K562 (cell line): ENCODE data around the gene PIK3R6. TPM values are rescaled to one million over a fixed set of nuclear protein-coding genes. Genes with fewer than 3 reads are reported as not detected.

Experiments used
- ATAC-seq: fragments of 200-7000 bp; cut with Tn5 transposase; 3 replicates; pipeline ENCODE4 v1.9.1; 2020; ENCODE audit warnings: moderate library complexity
- BruUV-seq: library from RNA; stranded (reverse); fragments of 400-500 nt; replicated peaks from 2 replicates; lab custom pipeline; 2021; lab: Mats Ljungman, UMichigan
- CTCF ChIA-PET: fragments of 300-600 bp; formaldehyde crosslinking; extraction: SDS; loops from one replicate; lab custom pipeline; 2021; ENCODE audit warnings: low intra/inter-chr PET ratio; lab: Yijun Ruan, JAX
- POLR2A ChIA-PET: fragments of 300-600, 350-650 bp; sonication (Branson Sonifier 250); formaldehyde crosslinking; extraction: SDS; loops from one replicate; lab custom pipeline; 2021; ENCODE audit warnings: antibody characterized with exemption, inconsistent platforms; lab: Yijun Ruan, JAX
- DNase-seq, 4 experiments: peaks; one replicate each; pipeline versions ENCODE4 v3.0.0 to v3.0.0-alpha.2; 2011 to 2018; ENCODE audit warnings: low spot score in 3 of 4, mixed read lengths in 3 of 4; ENCODE audit errors: extremely low read depth in 1 of 4
- FAIRE-seq: peaks from 2 replicates; lab custom pipeline; 2011; peaks lifted over from hg19 to GRCh38; lab: Jason Lieb, UNC
- H2AFZ ChIP-seq: 2 replicates; pipeline ENCODE4 v1.6.0; 2011; ENCODE audit warnings: low read depth, low read length, control low read depth, inconsistent platforms
- H3K27ac ChIP-seq: fragments of 200-600 bp; 3 replicates; pipeline ENCODE4 v1.8.0; 2011; ENCODE audit warnings: low read depth, mild to moderate bottlenecking, control low read depth, inconsistent platforms, low read length, moderate library complexity, mixed read lengths; ENCODE audit errors: extremely low read depth
- H3K27me3 ChIP-seq, 2 experiments: fragments of 300-600 bp in 1 of 2; 2 replicates in 1 of 2; 3 replicates in 1 of 2; pipeline versions ENCODE4 v1.6.0 to v1.8.0; 2011; ENCODE audit warnings: inconsistent platforms in 2 of 2, low read length in 2 of 2, mild to moderate bottlenecking in 1 of 2, mixed read lengths in 1 of 2, moderate library complexity in 1 of 2; ENCODE audit not compliant: control insufficient read depth in 2 of 2, insufficient read depth in 2 of 2
- H3K36me3 ChIP-seq: fragments of 300-600 bp; 3 replicates; pipeline ENCODE4 v1.8.0; 2011; ENCODE audit warnings: mild to moderate bottlenecking, low read length, inconsistent platforms; ENCODE audit not compliant: control insufficient read depth, insufficient read depth
- H3K4me1 ChIP-seq, 2 experiments: fragments of 200-600 bp in 1 of 2; replicated peaks in 1 of 2; 2 replicates in 1 of 2; 3 replicates in 1 of 2; pipeline versions ENCODE4 v1.5.1 to v1.8.0; 2011; ENCODE audit warnings: inconsistent platforms in 2 of 2, low read length in 2 of 2, mild to moderate bottlenecking in 1 of 2, mixed read lengths in 1 of 2, moderate library complexity in 1 of 2; ENCODE audit not compliant: control insufficient read depth in 2 of 2, insufficient read depth in 2 of 2
- H3K4me2 ChIP-seq: 2 replicates; pipeline ENCODE4 v1.6.1; 2011; ENCODE audit warnings: low read length, control low read depth, inconsistent platforms, mixed read lengths; ENCODE audit not compliant: insufficient read depth
- H3K4me3 ChIP-seq: fragments of 200-600 bp; sonication (generic), shearing (Covaris generic); 2 replicates; pipeline ENCODE4 v1.5.1; 2016; ENCODE audit warnings: control low read depth, inconsistent platforms
- H3K79me2 ChIP-seq: fragments of 200-600 bp; 3 replicates; pipeline ENCODE4 v1.8.0; 2011; ENCODE audit warnings: low read length, inconsistent platforms; ENCODE audit not compliant: control insufficient read depth, insufficient read depth
- H3K9ac ChIP-seq, 2 experiments: 2 replicates each; pipeline versions ENCODE4 v1.6.0 to v1.6.1; 2011; ENCODE audit warnings: low read depth in 2 of 2, low read length in 2 of 2, control low read depth in 1 of 2, inconsistent platforms in 1 of 2, mild to moderate bottlenecking in 1 of 2, mixed read lengths in 1 of 2; ENCODE audit not compliant: insufficient read depth in 1 of 2
- H3K9me1 ChIP-seq: one replicate; pipeline ENCODE4 v1.6.0; 2011; ENCODE audit warnings: inconsistent platforms, mild to moderate bottlenecking, low read length, moderate library complexity; ENCODE audit not compliant: control insufficient read depth, insufficient read depth
- H3K9me3 ChIP-seq: replicated peaks from 2 replicates; pipeline ENCODE4 v1.5.1; 2011; ENCODE audit warnings: low read depth, low read length, inconsistent platforms; ENCODE audit not compliant: control insufficient read depth, insufficient read depth
- H4K20me1 ChIP-seq: replicated peaks from 2 replicates; pipeline ENCODE4 v1.6.1; 2011; ENCODE audit warnings: low read length, inconsistent platforms, mixed read lengths; ENCODE audit not compliant: control insufficient read depth, insufficient read depth
- CBX8 ChIP-seq: fragments of 200-600 bp; sonication (generic); IDR thresholded peaks from 2 replicates; pipeline ENCODE4 v1.6.1; 2012; ENCODE audit warnings: borderline replicate concordance, mixed run types, low read depth, mild to moderate bottlenecking, moderate library complexity, mixed read lengths, low read length, control low read depth, inconsistent platforms; ENCODE audit not compliant: poor library complexity, severe bottlenecking; ENCODE audit errors: extremely low read depth
- TGIF2 ChIP-seq: sonication (generic); formaldehyde crosslinking; IDR thresholded peaks from 2 replicates; pipeline ENCODE4 v1.8.1; 2022; ENCODE audit warnings: mild to moderate bottlenecking, missing genetic modification reagents, moderate library complexity
- WGBS: fragments of 100-300 bp; shearing (Covaris generic); methylation state at CpG from one replicate; pipeline ENCODE4 v1.1.6; 2016; ENCODE audit warnings: low coverage, mixed read lengths; ENCODE audit not compliant: insufficient coverage; ENCODE audit errors: missing lambda C conversion rate; 5-methylcytosine and 5-hydroxymethylcytosine counted together
- in situ Hi-C: fragments of 300-500 bp; cut with MboI; formaldehyde crosslinking; loops from 4 replicates; pipeline ENCODE4 v1.15.0; 2018; ENCODE audit warnings: inconsistent platforms, mixed read lengths
- intact Hi-C: fragments of 100-400 bp; cut with micrococcal nuclease; formaldehyde crosslinking; loops from 2 replicates; pipeline ENCODE4 v1.14.2; 2022
- polyA plus RNA-seq, 8 experiments: library from polyadenylated mRNA; depleted of rRNA in 4 of 8; stranded (reverse) in 5 of 8; unstranded in 3 of 8; fragments of >200 nt; fragmentation: Nextera tagmentation in 2 of 8; fragmentation: Illumina TruSeq in 1 of 8; extraction: Ambion mirVana in 2 of 8; extraction: Trizol in 1 of 8; gene quantifications; 2 replicates each; pipeline versions ENCODE4 v1.2.1 to v1.2.3, GENCODE V29; 2011 to 2014; ENCODE audit warnings: inconsistent platforms in 1 of 8, missing spikeins in 1 of 8
- total RNA-seq, 7 experiments: library from RNA; depleted of rRNA in 6 of 7; stranded (reverse); fragments of >200 nt in 6 of 7; fragmentation: Illumina TruSeq in 2 of 7; extraction: Trizol in 2 of 7; gene quantifications; 2 replicates each; pipeline versions ENCODE4 v1.2.1 to v1.2.3, GENCODE V29; 2011 to 2021; ENCODE audit warnings: low replicate concordance in 1 of 7

PIK3R6 gene
- total and polyA plus RNA-seq, 9 of the 15 experiments (the other 6 are each of a cell fraction or from before 2014, with no cell fraction given) = 0.04 TPM; not detected in 8

DNA sequence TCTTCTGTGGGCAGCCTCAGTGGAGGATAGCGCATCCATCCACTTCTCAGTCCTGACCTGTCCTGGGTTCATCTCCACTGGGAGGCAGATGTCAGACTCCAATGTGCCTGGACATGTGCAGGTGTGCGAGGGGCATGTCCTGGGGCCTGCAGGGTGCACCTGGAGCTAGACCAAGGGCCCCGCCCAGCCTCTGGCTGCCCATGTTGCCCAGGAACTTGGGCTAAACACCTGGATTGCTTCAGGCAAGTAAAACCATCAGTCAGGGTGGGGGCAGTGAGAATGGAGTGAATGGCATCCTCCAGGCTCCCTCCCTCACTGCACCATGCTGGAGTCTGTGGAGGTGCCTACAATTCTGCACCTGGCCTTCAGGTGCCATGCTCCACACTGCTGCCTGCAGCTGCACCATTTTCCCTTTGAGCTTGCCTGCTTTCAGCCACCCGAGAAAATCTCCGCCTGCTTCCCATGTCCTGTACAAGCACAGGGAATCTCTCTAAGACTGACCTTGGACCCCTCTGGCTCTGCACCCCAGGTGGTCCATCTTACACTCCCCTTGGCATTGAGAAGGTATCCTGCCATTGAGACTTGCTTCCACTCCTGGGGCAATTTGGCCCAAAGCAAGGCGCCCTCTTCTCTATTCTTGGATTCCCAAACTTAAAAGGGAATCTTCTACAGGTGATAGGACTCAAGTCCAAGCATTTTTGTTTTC is 66.2 kb downstream of the PIK3R6 start:
- Histone ChIP-seq H4K20me1 (no peaks in the 10 kb centered on the region; the same call in 1 of the 2 replicates), H3K79me2 (no peaks in the 10 kb centered on the region), H3K9me1 (no peaks in the 10 kb centered on the region), H3K27ac (no peak overlapping the region), H2AFZ (no peak overlapping the region), H3K9me3 (no peaks in the 10 kb centered on the region), H3K27me3 (peaks cover 0 to 40% of the 10 kb centered on the region in 2 experiments; a peak in 4 of 5 replicates), H3K9ac (no peak overlapping the region), H3K36me3 (no peaks in the 10 kb centered on the region), H3K4me3 (no peak overlapping the region), H3K4me2 (no peak overlapping the region), H3K4me1 (peaks cover 0 to 8% of the 10 kb centered on the region in 2 experiments; a peak in 2 of 5 replicates)
- CTCF ChIA-PET = interaction anchor here (0.5 kb wide), 1 partner anchor 101 kb away, joined by 4 read pairs; no protein-coding TSS in a partner anchor
- intact Hi-C loops (no loop called here), in situ Hi-C loops (no loop called here)
- ATAC-seq (no peak), FAIRE-seq (no peak), DNase-seq (no peak)
- POLR2A ChIA-PET = interaction anchor here (0.8 kb wide), 1 partner anchor 43 kb away, joined by 3 read pairs; no protein-coding TSS in a partner anchor
- TF ChIP-seq TGIF2 (CRISPR knock-in tag) = no peak
- BruUV-seq = no TSS peak
- WGBS = 13% methylated on average over 4 of the region's 6 CpGs

DNA sequence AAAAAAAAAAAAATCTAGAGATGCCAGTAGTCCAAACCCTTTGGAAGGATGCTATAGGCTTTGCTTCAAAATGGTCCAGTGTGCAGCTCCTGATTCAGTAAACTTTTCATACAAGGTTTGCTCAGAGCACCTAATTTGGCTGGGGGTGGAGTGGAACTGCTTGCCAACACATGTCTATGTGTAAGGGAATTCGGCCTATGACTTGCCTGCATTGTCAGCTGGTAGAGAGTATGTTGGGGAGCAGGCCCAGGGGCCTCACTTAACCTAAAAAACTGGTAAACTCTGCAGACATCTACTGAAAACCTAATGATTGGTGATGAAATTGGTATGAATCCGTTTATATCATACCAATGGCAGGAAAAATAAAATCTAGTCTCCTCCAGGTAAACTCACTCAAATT is 66.8 kb downstream of the PIK3R6 start:
- no peaks in the 10 kb centered on the region; the same call in 1 of the 2 replicates for H4K20me1 ChIP-seq

More for the DNA sequence above, 66.8 kb downstream of the PIK3R6 start:
- Histone ChIP-seq H3K9me3 (no peaks in the 10 kb centered on the region), H3K79me2 (no peaks in the 10 kb centered on the region), H3K27me3 (peaks cover 0 to 40% of the 10 kb centered on the region in 2 experiments; a peak in 4 of 5 replicates), H3K9me1 (no peaks in the 10 kb centered on the region), H3K4me1 (peaks cover 0 to 8% of the 10 kb centered on the region in 2 experiments; a peak in 2 of 5 replicates), H3K4me2 (no peak overlapping the region), H2AFZ (no peak overlapping the region), H3K4me3 (no peak overlapping the region), H3K27ac (no peak overlapping the region), H3K36me3 (no peaks in the 10 kb centered on the region), H3K9ac (no peak overlapping the region)
- ChIA-PET CTCF (interaction anchor here (0.5 kb wide), 1 partner anchor 102 kb away, joined by 4 read pairs; no protein-coding TSS in a partner anchor), POLR2A (no interaction called here)
- in situ Hi-C loops (no loop called here), intact Hi-C loops (no loop called here)
- no TSS peak for BruUV-seq
- ATAC-seq = no peak
- FAIRE-seq = no peak
- WGBS = 0% methylated on average over 2 of the region's 2 CpGs
- no peak for DNase-seq
- no peak for TF ChIP-seq CBX8
